ENCODE results near the gene SERPINB6. TPM values are rescaled to one million over a fixed set of nuclear protein-coding genes. Genes with fewer than 3 reads are reported as not detected.
"Not testable (repeated sequence)": the region's sequence is repeated elsewhere in the genome, so short reads cannot be mapped to it uniquely, and the experiment has no call there.

SERPINB6 gene
- 130 and 144 TPM in 2 replicates for total RNA-seq (2014; rRNA removed; shearing (Covaris generic))

DNA sequence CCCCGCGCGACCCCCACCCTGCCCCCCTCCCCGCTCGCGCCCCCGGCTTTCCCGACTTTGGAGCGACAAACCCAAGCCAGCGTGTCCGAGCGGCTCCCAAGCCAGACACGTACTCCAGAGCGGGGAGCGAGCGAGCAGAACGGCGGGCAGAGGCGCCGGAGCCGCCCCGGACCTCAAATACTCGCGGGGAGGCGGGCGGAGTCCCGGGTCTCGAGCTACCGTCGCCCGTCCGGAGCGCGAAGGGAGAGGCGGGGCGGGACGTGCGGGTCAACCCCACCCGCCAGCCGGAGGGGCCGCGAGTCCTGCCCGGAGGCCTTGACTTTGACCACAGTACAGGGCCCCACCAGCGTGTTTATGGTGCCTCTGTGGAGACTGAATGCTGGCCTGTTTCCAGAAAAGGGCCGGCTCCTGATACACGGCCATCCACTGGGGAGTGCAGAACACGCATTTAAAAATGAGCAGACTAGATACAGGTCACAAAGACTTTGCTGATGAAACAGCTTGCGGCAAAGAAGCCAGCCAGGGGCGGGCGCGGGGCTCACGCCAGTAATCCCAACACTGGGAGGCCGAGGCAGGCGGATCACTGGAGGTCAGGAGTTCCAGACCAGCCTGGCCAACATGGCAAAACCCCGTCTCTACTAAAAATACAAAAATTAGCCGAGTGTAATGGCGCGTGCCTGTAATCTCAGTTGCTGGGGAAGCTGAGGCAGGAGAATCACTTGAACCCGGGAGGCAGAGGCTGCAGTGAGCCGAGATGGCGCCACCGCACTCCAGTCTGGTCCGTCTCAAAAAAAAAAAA lies at the start of gene SERPINB6:
Gene SERPINB6 (minus strand): TSS at position 148 of the 799 bp plus-strand sequence. CDS start 12,235 bp downstream, outside the sequence.
- peak within 1 kb of the TSS; percentile 88 for H3K27ac ChIP-seq
- peak within 1 kb of the TSS; percentile 90 for H3K4me3 ChIP-seq
- peak; percentile 77 to 83 for DNase-seq (ENCODE audit: low read depth in 1 of 2, low spot score in 2 of 2)
- peaks cover 52% of the 10 kb centered on the region for H3K4me1 ChIP-seq (replicated peaks)
- H3K36me3 ChIP-seq: peaks cover 18% of the 10 kb centered on the region
- H3K27me3 ChIP-seq (replicated peaks): no peaks in the 10 kb centered on the region
- H3K9me3 ChIP-seq (replicated peaks): 0 out of 2 replicates have a peak, but pooled peaks cover 3% of the 10 kb centered on the region

- peaks cover 22% of the 10 kb centered on the region for H3K4me1 ChIP-seq (replicated peaks)
- H3K9me3 ChIP-seq (replicated peaks): no peaks in the 10 kb centered on the region
- peaks cover 27% of the 10 kb centered on the region for H3K36me3 ChIP-seq
- DNase-seq (ENCODE audit: low read depth in 1 of 2, low spot score in 2 of 2): no peak
- H3K27me3 ChIP-seq (replicated peaks): no peaks in the 10 kb centered on the region
- H3K4me3 ChIP-seq: no peak overlapping the region
- no peak overlapping the region for H3K27ac ChIP-seq
Measured at GRCh38 chr6:3019749-3020320, 48.5 kb upstream of the SERPINB6 start.

DNA sequence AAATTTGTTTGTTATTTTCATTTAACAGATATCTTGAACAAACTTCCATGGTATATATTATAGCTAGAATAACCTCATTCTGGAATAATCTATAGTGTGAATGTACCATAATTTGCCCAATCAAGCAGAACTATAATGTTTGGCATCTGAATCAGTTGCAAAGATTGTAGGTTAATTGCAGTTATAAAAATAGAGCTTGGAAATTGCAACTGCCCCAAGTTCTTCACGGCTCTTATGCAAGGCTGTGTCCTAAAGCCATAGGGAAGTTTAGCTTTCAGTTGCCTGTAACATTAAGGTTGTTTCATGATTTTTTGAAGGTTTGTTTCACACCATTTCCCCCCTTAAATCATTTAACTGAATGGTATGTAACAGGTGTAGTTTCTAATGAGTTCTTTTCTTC lies 47.7 kb upstream of the SERPINB6 start:
- Histone ChIP-seq H3K27ac (no peak overlapping the region), H3K4me3 (no peak overlapping the region), H3K4me1 (replicated peaks) (peaks cover 14% of the 10 kb centered on the region), H3K36me3 (peaks cover 30% of the 10 kb centered on the region), H3K9me3 (replicated peaks) (no peaks in the 10 kb centered on the region), H3K27me3 (replicated peaks) (no peaks in the 10 kb centered on the region)
- DNase-seq (ENCODE audit: low read depth in 1 of 2, low spot score in 2 of 2): no peak

DNA sequence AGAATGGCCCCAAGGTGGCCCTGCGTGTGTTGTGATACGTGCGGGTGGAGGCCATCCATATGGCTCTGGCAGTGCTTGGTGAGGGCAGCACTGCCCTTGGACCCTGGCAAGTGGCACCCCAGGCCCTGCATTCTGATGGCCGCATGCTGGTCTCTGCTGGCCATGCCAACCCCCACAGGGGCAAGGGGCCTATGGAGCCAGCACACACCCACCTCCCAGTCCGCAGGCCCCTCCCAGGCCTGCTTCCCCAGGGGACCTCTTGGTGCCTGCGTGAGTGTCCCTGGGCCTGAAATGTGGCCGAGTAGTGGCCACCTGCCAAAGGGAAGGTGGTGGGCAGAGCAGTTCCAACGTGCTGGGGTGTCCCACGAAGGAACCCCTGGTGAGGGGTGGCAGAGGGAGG lies 45.9 kb upstream of the SERPINB6 start:
- Histone ChIP-seq H3K27ac (no peak overlapping the region), H3K9me3 (replicated peaks) (no peaks in the 10 kb centered on the region), H3K27me3 (replicated peaks) (no peaks in the 10 kb centered on the region), H3K36me3 (peaks cover 44% of the 10 kb centered on the region), H3K4me3 (no peak overlapping the region), H3K4me1 (replicated peaks) (peaks cover 7% of the 10 kb centered on the region)
- no peak for DNase-seq (ENCODE audit: low read depth in 1 of 2, low spot score in 2 of 2)

DNA sequence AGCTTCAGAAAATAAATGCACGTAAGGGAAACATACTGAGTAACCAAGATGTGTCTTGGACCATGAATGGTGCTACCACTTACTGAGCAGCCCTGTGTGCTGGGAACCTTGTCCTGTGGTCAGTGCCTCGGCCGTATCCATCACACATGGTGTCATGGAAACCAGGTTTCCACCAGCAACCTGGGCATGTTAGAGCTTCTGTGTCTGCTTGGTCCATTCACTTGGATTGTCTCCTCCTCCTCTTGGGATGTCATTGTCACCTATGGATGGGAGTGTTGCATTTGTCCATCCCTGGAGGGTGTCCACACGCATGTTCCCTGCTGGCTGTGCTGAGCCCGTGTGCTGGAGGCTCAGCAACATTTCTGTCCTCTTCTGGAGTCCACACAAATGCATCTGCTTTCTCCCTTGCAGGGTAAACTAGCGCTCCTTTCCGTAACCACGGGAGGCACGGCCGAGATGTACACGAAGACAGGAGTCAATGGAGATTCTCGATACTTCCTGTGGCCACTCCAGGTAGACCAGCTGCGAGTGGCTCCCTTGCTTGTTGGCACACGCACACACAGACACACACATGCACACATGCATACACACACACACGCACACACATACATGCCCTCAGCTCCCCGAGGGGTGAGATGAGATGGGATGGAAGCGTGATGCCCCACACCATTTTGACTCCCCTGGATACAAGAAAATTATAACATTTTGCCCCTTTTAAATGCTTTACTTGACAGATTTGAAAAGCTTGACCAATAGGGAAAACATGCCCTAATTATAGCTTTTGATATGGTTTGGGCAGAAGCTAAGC lies 45.3 kb upstream of the SERPINB6 start:
- no peaks in the 10 kb centered on the region for H3K27me3 ChIP-seq (replicated peaks)
- H3K9me3 ChIP-seq (replicated peaks): no peaks in the 10 kb centered on the region
- H3K4me1 ChIP-seq (replicated peaks): peaks cover 7% of the 10 kb centered on the region
- H3K27ac ChIP-seq: no peak overlapping the region
- peaks cover 50% of the 10 kb centered on the region for H3K36me3 ChIP-seq
- H3K4me3 ChIP-seq: no peak overlapping the region
- no peak for DNase-seq (ENCODE audit: low read depth in 1 of 2, low spot score in 2 of 2)

DNA sequence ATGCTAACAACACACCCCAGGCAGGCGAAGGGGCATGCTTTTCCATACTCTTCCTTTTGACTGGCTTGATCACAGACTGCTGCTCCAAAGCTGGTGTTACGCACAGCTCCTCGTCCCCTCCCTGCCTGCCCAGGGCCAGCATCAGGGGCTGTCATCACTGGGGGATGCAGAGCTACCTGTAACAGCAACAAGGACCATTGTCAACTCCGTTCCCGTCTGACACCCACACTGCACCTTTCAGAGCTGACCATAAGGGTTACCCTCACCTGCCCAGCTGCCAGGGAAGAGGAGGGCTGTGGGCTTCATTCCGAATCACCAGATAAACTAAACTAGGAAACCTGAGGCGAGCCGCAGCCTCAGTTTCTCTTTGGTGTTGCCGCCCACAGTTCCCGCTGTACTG lies 43.8 kb upstream of the SERPINB6 start:
- Histone ChIP-seq H3K27me3 (replicated peaks) (no peaks in the 10 kb centered on the region), H3K9me3 (replicated peaks) (no peaks in the 10 kb centered on the region), H3K36me3 (peaks cover 60% of the 10 kb centered on the region), H3K4me1 (replicated peaks) (peaks cover 7% of the 10 kb centered on the region), H3K4me3 (no peak overlapping the region), H3K27ac (no peak overlapping the region)
- DNase-seq (ENCODE audit: low read depth in 1 of 2, low spot score in 2 of 2): no peak

- DNase-seq (ENCODE audit: low read depth in 1 of 2, low spot score in 2 of 2): no peak
- Histone ChIP-seq H3K27me3 (replicated peaks) (no peaks in the 10 kb centered on the region), H3K27ac (no peak overlapping the region), H3K9me3 (replicated peaks) (no peaks in the 10 kb centered on the region), H3K4me1 (replicated peaks) (peaks cover 7% of the 10 kb centered on the region), H3K36me3 (peaks cover 58% of the 10 kb centered on the region), H3K4me3 (no peak overlapping the region)
Measured at GRCh38 chr6:3014675-3015066, 43.3 kb upstream of the SERPINB6 start.

GRCh38 chr6:3013901-3014674 lies 42.7 kb upstream of the SERPINB6 start:
- peaks cover 7% of the 10 kb centered on the region for H3K4me1 ChIP-seq (replicated peaks)
- H3K27ac ChIP-seq: no peak overlapping the region
- no peak for DNase-seq (ENCODE audit: low read depth in 1 of 2, low spot score in 2 of 2)
- H3K9me3 ChIP-seq (replicated peaks): no peaks in the 10 kb centered on the region
- no peaks in the 10 kb centered on the region for H3K27me3 ChIP-seq (replicated peaks)
- peaks cover 54% of the 10 kb centered on the region for H3K36me3 ChIP-seq
- no peak overlapping the region for H3K4me3 ChIP-seq

- peaks cover 7% of the 10 kb centered on the region for H3K4me1 ChIP-seq (replicated peaks)
- no peaks in the 10 kb centered on the region for H3K27me3 ChIP-seq (replicated peaks)
- peaks cover 54% of the 10 kb centered on the region for H3K36me3 ChIP-seq
- H3K27ac ChIP-seq: no peak overlapping the region
- DNase-seq (ENCODE audit: low read depth in 1 of 2, low spot score in 2 of 2): peak in 1 of 2 experiments; percentile 28
- no peak overlapping the region for H3K4me3 ChIP-seq
- no peaks in the 10 kb centered on the region for H3K9me3 ChIP-seq (replicated peaks)
Measured at GRCh38 chr6:3013486-3013885, 42.1 kb upstream of the SERPINB6 start.

DNA sequence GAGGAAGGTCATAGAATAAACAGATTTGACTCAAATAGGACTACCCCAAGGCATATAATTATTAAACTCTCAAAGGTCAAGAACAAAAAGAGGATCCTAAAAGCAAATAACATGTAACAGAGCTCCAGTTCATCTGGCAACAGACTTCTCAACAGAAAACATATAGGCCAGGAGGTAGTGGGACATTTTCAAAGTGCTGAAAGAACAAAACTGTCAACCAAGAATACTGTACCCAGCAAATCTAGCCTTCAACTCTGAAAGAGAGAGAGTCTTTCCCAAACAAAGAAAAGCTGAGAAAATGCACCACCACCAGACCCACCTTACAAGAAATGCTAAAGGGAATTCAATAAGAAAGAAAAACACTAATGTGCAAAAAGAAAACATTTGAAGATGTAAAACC lies 40.2 kb upstream of the SERPINB6 start:
- H3K4me3 ChIP-seq: no peak overlapping the region
- DNase-seq (ENCODE audit: low read depth in 1 of 2, low spot score in 2 of 2): no peak
- H3K36me3 ChIP-seq: peaks cover 58% of the 10 kb centered on the region
- no peak overlapping the region for H3K27ac ChIP-seq
- no peaks in the 10 kb centered on the region for H3K27me3 ChIP-seq (replicated peaks)
- H3K9me3 ChIP-seq (replicated peaks): no peaks in the 10 kb centered on the region
- peaks cover 7% of the 10 kb centered on the region for H3K4me1 ChIP-seq (replicated peaks)

DNA sequence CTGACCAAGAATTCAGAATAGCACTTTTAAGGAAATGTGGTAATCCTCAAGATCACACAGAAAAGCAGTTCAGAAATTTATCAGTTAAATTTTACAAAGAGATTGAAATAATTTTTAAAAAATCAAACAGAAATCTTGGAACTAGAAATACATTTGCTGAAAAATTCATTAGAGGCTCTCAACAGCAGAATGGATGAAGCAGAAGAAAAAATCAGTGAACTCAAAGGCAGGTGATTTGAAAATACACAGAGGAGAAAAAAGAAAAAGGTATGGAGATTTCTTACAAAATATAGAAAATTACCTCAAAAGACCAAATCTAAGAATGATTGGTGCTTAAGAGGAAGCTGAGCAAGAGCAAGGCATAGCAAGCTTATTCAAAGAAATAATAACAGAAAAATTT lies 39.8 kb upstream of the SERPINB6 start:
- DNase-seq (ENCODE audit: low read depth in 1 of 2, low spot score in 2 of 2): no peak
- H3K9me3 ChIP-seq (replicated peaks): no peaks in the 10 kb centered on the region
- no peak overlapping the region for H3K4me3 ChIP-seq
- no peak overlapping the region for H3K27ac ChIP-seq
- peaks cover 7% of the 10 kb centered on the region for H3K4me1 ChIP-seq (replicated peaks)
- peaks cover 61% of the 10 kb centered on the region for H3K36me3 ChIP-seq
- no peaks in the 10 kb centered on the region for H3K27me3 ChIP-seq (replicated peaks)

DNA sequence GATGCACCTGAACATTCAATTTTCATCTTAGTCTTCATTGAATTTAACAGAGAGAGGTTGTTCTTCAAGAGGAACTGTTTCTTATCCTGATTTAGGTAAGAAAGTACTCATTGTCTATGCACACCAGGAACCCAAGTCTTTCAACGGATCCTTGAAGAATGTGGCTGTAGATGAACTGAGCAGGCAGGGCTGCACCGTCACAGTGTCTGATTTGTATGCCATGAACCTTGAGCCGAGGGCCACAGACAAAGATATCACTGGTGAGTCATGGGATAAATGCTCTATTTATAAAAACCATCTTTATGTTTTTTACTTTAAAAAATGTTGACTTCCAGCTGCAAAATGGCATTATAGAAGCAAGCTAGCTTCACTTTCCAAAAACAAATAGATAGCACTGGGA lies 38.6 kb upstream of the SERPINB6 start:
- Histone ChIP-seq H3K27ac (no peak overlapping the region), H3K4me1 (replicated peaks) (peaks cover 7% of the 10 kb centered on the region), H3K27me3 (replicated peaks) (no peaks in the 10 kb centered on the region), H3K4me3 (no peak overlapping the region), H3K36me3 (peaks cover 58% of the 10 kb centered on the region), H3K9me3 (replicated peaks) (no peaks in the 10 kb centered on the region)
- no peak for DNase-seq (ENCODE audit: low read depth in 1 of 2, low spot score in 2 of 2)

- peaks cover 57% of the 10 kb centered on the region for H3K36me3 ChIP-seq
- not testable (repeated sequence) for H3K4me3 ChIP-seq; H3K27me3 ChIP-seq (replicated peaks)
Measured at GRCh38 chr6:3008712-3009265, 37.4 kb upstream of the SERPINB6 start.

More at GRCh38 chr6:3008712-3009265, 37.4 kb upstream of the SERPINB6 start:
- not testable (repeated sequence) for H3K4me1 ChIP-seq (replicated peaks); H3K9me3 ChIP-seq (replicated peaks); H3K27ac ChIP-seq; DNase-seq (ENCODE audit: low read depth in 1 of 2, low spot score in 2 of 2)
